Neuron (in vitro differentiated cells): ENCODE results near the gene IL3RA.
"Not testable (repeated sequence)": the region's sequence is repeated elsewhere in the genome, so short reads cannot be mapped to it uniquely, and the experiment has no call there.

ENCODE experiments used
- H2AFZ ChIP-seq: one replicate; pipeline ENCODE4 v1.6.1; 2013; ENCODE audit warnings: low read depth, mild to moderate bottlenecking, inconsistent platforms, low read length, moderate library complexity
- H3K27me3 ChIP-seq: one replicate; pipeline ENCODE4 v1.6.1; 2013; ENCODE audit warnings: low read length; ENCODE audit not compliant: insufficient read depth
- H3K36me3 ChIP-seq: one replicate; pipeline ENCODE4 v1.6.1; 2013; ENCODE audit warnings: low read length; ENCODE audit not compliant: insufficient read depth
- H3K4me1 ChIP-seq: one replicate; pipeline ENCODE4 v1.6.1; 2013; ENCODE audit warnings: low read length; ENCODE audit not compliant: insufficient read depth
- H3K4me3 ChIP-seq: 2 replicates; pipeline ENCODE4 v1.5.1; 2013; ENCODE audit warnings: mild to moderate bottlenecking, low read length, moderate library complexity
- H3K9me3 ChIP-seq: one replicate; pipeline ENCODE4 v1.6.1; 2013; ENCODE audit warnings: low read length

IL3RA gene

DNA sequence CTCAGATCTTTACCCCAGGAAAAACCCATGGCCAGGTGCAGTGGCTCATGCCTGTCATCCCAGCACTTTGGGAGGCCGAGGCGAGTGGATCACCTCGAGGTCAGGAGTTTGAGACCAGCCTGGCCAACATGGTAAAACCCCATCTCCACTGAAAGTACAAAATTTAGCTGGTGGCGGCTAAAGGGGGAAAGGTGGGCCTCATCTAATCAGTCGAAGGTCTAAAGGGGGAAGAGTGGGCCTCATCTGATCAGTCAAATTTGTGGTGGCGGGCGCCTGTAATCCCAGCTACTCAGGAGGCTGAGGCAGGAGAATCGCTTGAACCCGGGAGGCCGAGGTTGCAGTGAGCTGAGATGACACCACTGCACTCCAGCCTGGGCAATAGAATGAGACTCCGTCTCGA lies 27.7 kb upstream of the IL3RA start:
- H3K4me1 ChIP-seq, H3K36me3 ChIP-seq, H3K4me3 ChIP-seq, H2AFZ ChIP-seq, H3K27me3 ChIP-seq, H3K9me3 ChIP-seq: not testable (repeated sequence)

DNA sequence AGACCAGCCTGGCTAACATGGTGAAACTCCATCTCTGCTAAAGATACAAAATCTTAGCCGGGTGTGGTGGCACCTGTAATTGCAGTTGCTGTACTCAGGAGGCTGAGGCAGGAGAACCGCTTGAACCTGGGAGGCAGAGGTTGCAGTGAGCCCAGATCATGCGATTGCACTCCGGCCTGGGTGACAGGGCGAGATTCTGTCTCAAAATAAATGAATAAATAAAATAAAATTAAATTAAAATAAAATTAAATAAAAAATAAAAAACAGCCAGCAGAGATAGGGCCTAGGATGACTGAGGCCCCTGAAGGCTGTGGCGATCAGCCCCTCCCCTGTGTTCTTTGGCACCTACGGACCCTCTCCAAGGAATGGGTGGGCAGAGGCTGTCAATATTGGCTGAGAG lies 22.8 kb upstream of the IL3RA start:
- H3K9me3 ChIP-seq = no peaks in the 10 kb centered on the region
- no peaks in the 10 kb centered on the region for H3K27me3 ChIP-seq
- no peak overlapping the region for H2AFZ ChIP-seq
- no peaks in the 10 kb centered on the region for H3K4me1 ChIP-seq
- H3K4me3 ChIP-seq = no peak overlapping the region
- H3K36me3 ChIP-seq = no peaks in the 10 kb centered on the region

- Histone ChIP-seq H3K4me3 (no peak overlapping the region), H2AFZ (no peak overlapping the region), H3K9me3 (no peaks in the 10 kb centered on the region), H3K4me1 (no peaks in the 10 kb centered on the region), H3K36me3 (no peaks in the 10 kb centered on the region), H3K27me3 (no peaks in the 10 kb centered on the region)
Measured at GRCh38 chrX:1316527-1316926, 20.1 kb upstream of the IL3RA start.

DNA sequence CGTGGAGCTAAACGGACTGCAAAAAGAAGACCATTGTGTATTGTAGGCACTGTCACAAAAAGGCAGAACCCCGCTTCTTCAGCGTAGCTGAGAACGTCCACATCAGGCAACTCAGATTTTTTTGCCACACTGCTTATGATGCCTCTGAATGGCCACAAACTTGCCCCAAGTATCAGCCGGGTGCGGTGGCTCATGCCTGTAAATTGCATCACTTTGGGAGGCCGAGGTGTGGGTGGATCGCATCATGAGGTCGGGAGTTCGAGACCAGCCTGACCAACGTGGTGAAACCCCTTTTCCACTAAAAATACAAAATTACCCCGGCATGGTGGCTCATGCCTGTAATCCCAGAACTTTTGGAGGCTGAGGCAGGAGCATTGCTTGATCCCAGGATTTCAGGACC lies 14.9 kb upstream of the IL3RA start:
- Histone ChIP-seq H3K36me3 (no peaks in the 10 kb centered on the region), H3K4me1 (no peaks in the 10 kb centered on the region), H3K27me3 (no peaks in the 10 kb centered on the region), H3K4me3 (no peak overlapping the region), H3K9me3 (no peaks in the 10 kb centered on the region), H2AFZ (no peak overlapping the region)

- no peaks in the 10 kb centered on the region for H3K36me3 ChIP-seq
- H3K4me3 ChIP-seq = no peak overlapping the region
- H2AFZ ChIP-seq = no peak overlapping the region
- H3K9me3 ChIP-seq = no peaks in the 10 kb centered on the region
- no peaks in the 10 kb centered on the region for H3K4me1 ChIP-seq
- H3K27me3 ChIP-seq = no peaks in the 10 kb centered on the region
Measured at GRCh38 chrX:1322393-1322792, 14.2 kb upstream of the IL3RA start.

DNA sequence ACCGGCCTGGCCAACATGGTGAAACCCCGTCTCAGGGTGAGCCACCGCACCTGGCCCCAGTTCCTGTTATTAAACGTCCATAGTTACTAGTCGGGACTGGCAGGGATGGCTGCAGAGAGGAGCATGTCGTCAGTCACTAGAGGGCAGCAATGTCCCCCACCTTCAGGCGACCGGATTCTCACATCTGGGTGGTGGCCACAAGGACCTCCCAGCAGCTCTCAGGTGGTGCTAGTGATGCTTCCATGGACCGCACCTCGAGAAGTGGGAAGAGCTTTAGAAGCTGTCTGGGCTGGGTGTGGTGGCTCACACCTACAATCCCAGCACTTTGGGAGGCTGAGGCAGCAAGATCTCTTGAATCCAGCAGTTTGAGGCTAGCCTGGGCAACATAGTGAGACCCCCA lies 13.3 kb upstream of the IL3RA start:
- H3K4me3 ChIP-seq = no peak overlapping the region
- H3K27me3 ChIP-seq = no peaks in the 10 kb centered on the region
- no peak overlapping the region for H2AFZ ChIP-seq
- H3K9me3 ChIP-seq = no peaks in the 10 kb centered on the region
- no peaks in the 10 kb centered on the region for H3K36me3 ChIP-seq
- no peaks in the 10 kb centered on the region for H3K4me1 ChIP-seq

GRCh38 chrX:1325515-1326116 lies 11.0 kb upstream of the IL3RA start:
- Histone ChIP-seq H3K36me3 (no peaks in the 10 kb centered on the region), H3K9me3 (no peaks in the 10 kb centered on the region), H3K27me3 (no peaks in the 10 kb centered on the region), H3K4me3 (no peak overlapping the region), H3K4me1 (no peaks in the 10 kb centered on the region), H2AFZ (no peak overlapping the region)

- no peak overlapping the region for H2AFZ ChIP-seq
- no peaks in the 10 kb centered on the region for H3K9me3 ChIP-seq
- H3K4me3 ChIP-seq = no peak overlapping the region
- H3K4me1 ChIP-seq = no peaks in the 10 kb centered on the region
- no peaks in the 10 kb centered on the region for H3K27me3 ChIP-seq
- H3K36me3 ChIP-seq = no peaks in the 10 kb centered on the region
Measured at GRCh38 chrX:1327651-1328304, 8.8 kb upstream of the IL3RA start.

DNA sequence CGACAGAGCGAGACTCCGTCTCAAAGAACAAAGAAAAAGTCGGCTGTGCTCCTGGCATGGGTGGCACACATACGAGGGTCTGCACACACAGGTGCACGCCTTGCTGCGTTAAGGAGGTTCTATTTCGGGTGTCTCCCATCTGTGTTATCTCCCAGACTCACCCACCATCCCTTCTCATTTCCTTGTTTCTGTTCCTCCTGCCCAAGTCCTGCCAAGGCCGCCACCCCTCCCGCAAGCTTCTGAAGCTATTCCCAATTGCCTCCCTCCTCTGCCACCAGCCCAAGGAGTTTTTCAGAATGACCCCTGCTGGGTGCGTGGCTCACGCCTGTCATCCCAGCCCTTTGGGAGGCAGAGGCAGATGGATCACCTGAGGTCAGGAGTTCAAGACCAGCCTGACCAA lies 6.0 kb upstream of the IL3RA start:
- H3K4me1 ChIP-seq = no peaks in the 10 kb centered on the region
- no peak overlapping the region for H2AFZ ChIP-seq
- no peaks in the 10 kb centered on the region for H3K27me3 ChIP-seq
- no peaks in the 10 kb centered on the region for H3K9me3 ChIP-seq
- H3K36me3 ChIP-seq = no peaks in the 10 kb centered on the region
- no peak overlapping the region for H3K4me3 ChIP-seq

DNA sequence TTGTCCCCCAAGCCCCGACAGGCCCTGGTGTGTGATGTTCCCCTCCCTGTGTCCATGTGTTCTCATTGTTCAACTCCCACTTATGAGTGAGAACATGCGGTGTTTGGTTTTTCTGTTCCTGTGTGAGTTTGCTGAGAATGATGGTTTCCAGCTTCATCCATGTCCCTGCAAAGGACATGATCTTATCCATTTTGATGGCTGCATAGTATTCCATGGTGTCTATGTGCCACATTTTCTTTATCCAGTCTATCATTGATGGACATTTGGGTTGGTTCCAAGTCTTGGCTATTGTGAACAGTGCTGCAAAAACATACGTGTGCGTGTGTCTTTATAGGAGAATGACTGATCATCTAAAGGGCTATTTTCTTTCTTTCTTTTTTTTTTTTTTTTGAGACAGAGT lies 4.2 kb upstream of the IL3RA start:
- not testable (repeated sequence) for H3K36me3 ChIP-seq, H3K27me3 ChIP-seq, H3K4me3 ChIP-seq, H3K9me3 ChIP-seq, H3K4me1 ChIP-seq, H2AFZ ChIP-seq

GRCh38 chrX:1334854-1335253 lies 1.7 kb upstream of the IL3RA start:
- Histone ChIP-seq H3K36me3 (no peaks in the 10 kb centered on the region), H3K9me3 (no peaks in the 10 kb centered on the region), H3K4me3 (no peak overlapping the region), H3K27me3 (no peaks in the 10 kb centered on the region), H2AFZ (no peak overlapping the region), H3K4me1 (no peaks in the 10 kb centered on the region)

- H3K27me3 ChIP-seq = no peaks in the 10 kb centered on the region
- no peak overlapping the region for H2AFZ ChIP-seq
- H3K4me1 ChIP-seq = no peaks in the 10 kb centered on the region
- peaks cover 8% of the 10 kb centered on the region for H3K9me3 ChIP-seq
- peaks cover 6% of the 10 kb centered on the region for H3K36me3 ChIP-seq
- no peak overlapping the region for H3K4me3 ChIP-seq
Measured at GRCh38 chrX:1336948-1337779, 579 bp downstream of the IL3RA start.

DNA sequence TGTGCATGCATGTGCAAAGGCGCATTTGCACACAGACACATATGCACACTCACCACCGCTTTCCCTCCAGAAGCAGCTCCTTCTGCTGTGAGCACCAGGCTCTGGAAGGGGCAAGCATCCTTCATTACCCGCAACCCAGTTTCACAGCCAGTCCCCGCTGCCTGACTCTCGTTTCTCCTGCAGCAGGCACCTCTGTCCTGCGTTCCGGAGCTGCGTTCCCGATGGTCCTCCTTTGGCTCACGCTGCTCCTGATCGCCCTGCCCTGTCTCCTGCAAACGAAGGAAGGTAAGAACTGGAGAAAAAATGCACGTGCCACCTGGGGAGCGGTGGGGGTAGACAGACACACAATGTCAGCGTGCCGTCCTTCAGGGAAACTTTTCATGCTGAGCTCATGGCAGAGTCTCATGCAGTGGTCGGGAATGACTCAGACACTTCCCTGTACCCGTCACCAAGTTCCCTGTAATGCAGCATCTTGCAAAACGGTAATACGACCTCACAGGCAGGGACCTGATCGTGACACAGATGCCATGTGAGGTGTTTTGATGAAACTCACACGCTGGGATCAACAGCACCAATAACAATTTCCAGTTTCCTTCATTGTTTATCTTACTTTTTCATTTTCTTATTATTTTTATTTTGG lies 5.1 kb downstream of the IL3RA start:
- Histone ChIP-seq H3K36me3 (peaks cover 6% of the 10 kb centered on the region), H3K27me3 (no peaks in the 10 kb centered on the region), H3K4me3 (no peak overlapping the region), H2AFZ (no peak overlapping the region), H3K9me3 (peaks cover 8% of the 10 kb centered on the region), H3K4me1 (no peaks in the 10 kb centered on the region)
